HG03280 (cell line): Measurements from ENCODE around the gene HSDL2.
"Not testable (repeated sequence)": the region's sequence is repeated elsewhere in the genome, so short reads cannot be mapped to it uniquely, and the experiment has no call there.

Source experiments
- ATAC-seq: cut with Tn5 transposase; IDR thresholded peaks from one replicate; pipeline ENCODE4 v1.9.1; 2021; ENCODE audit warnings: mild to moderate bottlenecking, moderate library complexity; ENCODE audit not compliant: unreplicated experiment

Gene HSDL2

GRCh38 chr9:112393146-112393545 is 13.2 kb downstream of the HSDL2 start:
- ATAC-seq = not testable (repeated sequence)

DNA sequence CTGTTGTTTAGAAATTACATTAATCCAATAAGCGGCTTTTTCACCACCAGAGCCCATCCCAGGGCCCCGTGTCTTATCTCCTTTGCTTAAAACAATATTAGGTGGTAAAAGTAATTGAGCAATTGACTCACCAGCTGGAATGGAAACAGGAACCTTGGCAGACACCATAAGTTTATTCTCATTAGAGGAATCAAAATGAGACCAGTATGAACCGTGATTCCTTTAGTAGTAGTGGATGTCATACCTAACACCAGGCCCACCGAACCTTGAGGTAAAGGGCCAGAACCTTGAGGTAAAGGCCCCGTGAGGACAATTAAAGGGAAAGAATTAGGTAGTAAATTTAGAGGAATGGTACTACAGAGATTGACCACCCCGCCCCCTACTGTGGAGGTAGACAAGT is 16.5 kb downstream of the HSDL2 start:
- ATAC-seq = no peak

DNA sequence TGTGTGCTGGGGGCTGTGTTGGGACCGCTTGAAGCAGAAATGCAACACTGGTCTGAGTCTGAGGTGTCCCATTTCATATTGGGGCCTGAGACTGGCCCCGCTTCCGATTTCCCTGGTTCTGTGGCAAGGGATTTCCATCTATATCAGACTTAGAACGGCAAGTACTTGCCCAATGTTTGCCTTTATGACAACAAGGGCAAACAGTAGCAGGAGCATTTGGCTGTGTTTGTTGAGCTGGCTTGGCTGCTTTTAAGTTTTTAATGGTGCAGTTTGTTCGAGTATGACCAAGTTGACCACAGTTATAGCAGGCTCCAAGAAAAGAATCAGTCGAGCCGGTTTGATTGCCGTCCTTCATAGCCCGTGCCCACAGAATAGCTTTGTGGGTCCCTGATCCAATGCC is 17.0 kb downstream of the HSDL2 start:
- no peak for ATAC-seq

GRCh38 chr9:112401175-112401815 is 21.4 kb downstream of the HSDL2 start:
- ATAC-seq = no peak

DNA sequence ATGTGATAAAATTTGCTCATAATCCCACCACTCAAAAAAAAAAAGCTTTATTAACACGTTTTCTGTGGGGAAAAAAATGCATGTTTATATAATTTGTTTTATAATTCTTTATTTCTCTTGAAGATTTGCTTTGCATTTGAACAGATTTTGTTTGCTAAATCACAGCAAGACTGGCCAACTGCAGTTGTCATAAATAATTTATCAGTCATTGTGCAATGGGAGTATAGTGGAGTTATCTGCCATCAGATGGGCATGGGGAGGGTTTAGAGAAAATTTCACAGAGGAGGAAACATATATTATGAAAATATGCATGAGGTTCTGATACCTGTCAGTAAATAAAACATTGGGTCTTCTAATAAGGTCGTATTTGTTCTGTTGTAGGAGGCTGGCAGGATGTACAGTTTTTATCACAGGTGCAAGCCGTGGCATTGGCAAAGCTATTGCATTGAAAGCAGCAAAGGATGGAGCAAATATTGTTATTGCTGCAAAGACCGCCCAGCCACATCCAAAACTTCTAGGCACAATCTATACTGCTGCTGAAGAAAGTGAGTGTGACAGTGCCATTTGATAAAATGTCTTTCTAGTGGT is 23.8 kb downstream of the HSDL2 start:
- no peak for ATAC-seq

DNA sequence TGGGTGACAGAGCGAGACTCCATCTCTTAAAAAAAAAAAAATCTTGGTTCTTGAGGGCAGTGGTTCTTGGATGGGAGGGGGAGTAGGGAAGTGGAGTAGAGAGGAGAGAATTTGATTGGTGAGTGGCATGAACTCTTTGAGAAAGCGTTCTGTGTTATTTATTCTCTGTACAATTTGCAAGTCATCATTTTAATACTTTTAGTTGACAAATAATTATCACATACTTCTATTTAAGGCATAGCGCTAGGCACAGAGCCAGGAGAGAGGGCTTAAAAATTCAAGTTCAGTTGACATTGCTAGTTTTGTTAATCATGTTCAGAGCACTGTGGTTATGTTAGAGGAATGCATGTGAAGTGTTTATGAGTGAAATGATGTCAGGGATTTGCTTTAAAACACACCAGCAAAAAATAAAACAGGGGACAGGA is 24.6 kb downstream of the HSDL2 start:
- ATAC-seq = no peak

DNA sequence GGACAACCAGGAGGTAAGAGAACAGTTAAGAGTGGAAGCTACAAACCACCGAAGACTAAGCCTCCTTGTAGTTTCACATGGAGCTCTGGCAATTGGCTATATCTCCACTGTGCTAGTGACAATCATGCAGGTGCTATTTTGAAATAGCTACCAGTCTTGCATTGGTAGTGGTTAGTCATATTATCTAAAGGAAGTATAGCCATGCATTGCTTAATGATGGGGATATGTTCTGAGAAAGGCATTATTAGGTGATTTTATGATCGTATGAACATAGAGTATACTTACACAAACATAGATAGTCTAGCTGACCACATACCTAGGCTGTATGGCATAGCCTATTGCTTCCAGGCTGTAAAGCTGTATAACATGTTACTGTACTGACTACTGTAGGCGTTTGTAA is 28.4 kb downstream of the HSDL2 start:
- no peak for ATAC-seq

- ATAC-seq = no peak
These were observed 28.9 kb downstream of the HSDL2 start for GRCh38 chr9:112408819-112409218.

DNA sequence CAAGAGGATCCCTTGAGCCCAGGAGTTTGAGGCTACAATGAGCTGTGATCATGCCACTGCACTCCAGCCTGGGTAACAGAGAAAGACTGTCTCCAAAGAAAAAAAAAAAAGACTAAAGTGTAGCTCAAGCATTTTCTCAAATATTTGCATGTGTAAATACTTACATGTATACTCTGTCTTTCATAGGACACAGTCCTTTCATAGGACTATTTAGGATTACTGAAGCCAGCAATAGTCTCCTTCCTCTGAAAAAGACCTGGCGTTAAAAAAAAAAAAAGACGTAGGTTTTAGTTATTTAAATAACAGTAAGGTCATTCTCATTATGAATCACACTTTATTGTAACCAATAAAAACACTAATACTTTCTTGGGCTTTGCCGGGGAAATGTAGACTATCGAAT is 29.9 kb downstream of the HSDL2 start:
- no peak for ATAC-seq

DNA sequence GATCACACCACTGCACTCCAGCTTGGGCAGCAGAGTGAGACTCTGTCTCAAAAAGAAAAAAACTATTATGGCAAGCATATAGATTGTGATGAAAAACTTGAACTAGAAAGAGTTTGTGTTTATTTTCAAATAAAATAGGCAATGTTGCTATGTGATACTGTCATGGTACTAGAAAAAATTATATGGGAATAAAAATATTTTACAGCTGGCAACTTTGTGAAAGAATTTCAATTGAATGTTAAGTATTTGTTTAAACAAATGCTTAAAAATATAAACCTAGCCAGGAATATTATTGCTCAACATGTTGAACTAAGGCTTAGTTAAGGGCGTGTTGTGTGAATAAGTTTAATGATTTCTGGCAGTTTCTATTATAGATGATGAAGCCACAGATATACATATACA is 31.7 kb downstream of the HSDL2 start:
- no peak for ATAC-seq

GRCh38 chr9:112413728-112414127 is 33.8 kb downstream of the HSDL2 start:
- ATAC-seq = not testable (repeated sequence)

GRCh38 chr9:112420208-112420607 is 40.3 kb downstream of the HSDL2 start:
- ATAC-seq = no peak

GRCh38 chr9:112421771-112422222 is 41.9 kb downstream of the HSDL2 start:
- ATAC-seq = no peak

- ATAC-seq = no peak
These were observed 42.7 kb downstream of the HSDL2 start for GRCh38 chr9:112422417-112423148.

GRCh38 chr9:112430006-112430522 is 50.2 kb downstream of the HSDL2 start:
- ATAC-seq = no peak

GRCh38 chr9:112433499-112434392 is 53.8 kb downstream of the HSDL2 start:
- no peak for ATAC-seq

DNA sequence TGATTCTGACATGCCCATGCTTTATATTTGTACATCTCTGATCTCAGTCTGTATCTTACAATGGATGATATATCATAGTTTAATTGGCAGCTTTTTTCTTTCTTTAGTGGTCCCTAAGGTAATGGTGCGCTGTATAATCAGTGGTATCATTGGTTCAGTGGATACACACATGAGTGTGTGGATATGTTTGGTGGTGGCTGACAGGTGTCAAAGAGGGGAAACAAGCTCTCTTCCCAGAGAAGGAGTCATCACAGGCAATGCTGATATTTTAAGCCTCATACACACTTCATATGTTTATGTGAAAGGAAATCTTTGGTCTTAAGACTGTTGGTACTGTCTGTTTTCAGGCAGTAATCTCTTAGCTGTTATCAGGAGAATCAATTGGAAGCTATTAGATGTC is 54.6 kb downstream of the HSDL2 start:
- no peak for ATAC-seq

- ATAC-seq = no peak
These were observed 57.5 kb downstream of the HSDL2 start for GRCh38 chr9:112437406-112437805.

DNA sequence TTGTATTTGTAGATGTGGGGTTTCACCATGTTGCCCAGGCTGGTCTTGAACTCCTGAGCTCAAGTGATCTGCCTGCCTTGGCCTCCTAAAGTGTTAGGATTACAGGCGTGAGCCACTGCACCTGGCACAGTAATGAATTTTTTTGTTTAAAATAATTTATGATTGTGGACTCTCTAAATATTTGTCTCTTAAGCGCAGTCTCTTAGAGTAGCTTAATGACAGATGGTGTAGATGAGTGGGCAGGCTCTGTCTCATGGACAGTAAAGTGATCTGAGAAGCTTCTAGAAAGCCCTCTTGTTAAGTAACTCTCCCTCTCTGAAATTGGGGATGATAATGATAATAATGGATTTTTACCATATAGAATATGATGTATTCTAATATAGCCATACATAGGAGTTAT is 59.3 kb downstream of the HSDL2 start:
- no peak for ATAC-seq

GRCh38 chr9:112439825-112440224 is 59.9 kb downstream of the HSDL2 start:
- ATAC-seq = no peak

- no peak for ATAC-seq
These were observed 63.3 kb downstream of the HSDL2 start for GRCh38 chr9:112443200-112443599.
